Body of pancreas (tissue), 4 donors: ENCODE measurements around the gene TBX2.
"Not testable (repeated sequence)": the region's sequence is repeated elsewhere in the genome, so short reads cannot be mapped to it uniquely, and the experiment has no call there.

ENCODE experiments used
- CTCF ChIP-seq, 7 experiments: fragments of 450-650 bp in 4 of 7; fragments of 200-600 bp in 3 of 7; sonication (generic) in 3 of 7; IDR thresholded peaks; one replicate each; pipeline ENCODE4 v1.5.1; 2016 to 2019; ENCODE audit warnings: antibody characterized with exemption in 7 of 7
- POLR2A ChIP-seq, 3 donors: fragments of 450-650 bp; IDR thresholded peaks; one replicate each; pipeline ENCODE4 v1.6.1; 2016; ENCODE audit warnings: antibody characterized with exemption in 3 of 3, mild to moderate bottlenecking in 2 of 3

- TF ChIP-seq CTCF, POLR2A (IDR thresholded peaks at IDR 0.05): not testable (repeated sequence)
Observed at GRCh38 chr17:61449140-61449539, 49.5 kb downstream of the TBX2 start.
